K562 (cell line): ENCODE measurements around the gene GLYATL1. TPM values are rescaled to one million over a fixed set of nuclear protein-coding genes. Genes with fewer than 3 reads are reported as not detected.

Source experiments
- ATAC-seq: fragments of 200-7000 bp; cut with Tn5 transposase; 3 replicates; pipeline ENCODE4 v1.9.1; 2020; ENCODE audit warnings: moderate library complexity
- BruUV-seq: library from RNA; stranded (reverse); fragments of 400-500 nt; replicated peaks from 2 replicates; lab custom pipeline; 2021; lab: Mats Ljungman, UMichigan
- CTCF ChIA-PET: fragments of 300-600 bp; formaldehyde crosslinking; extraction: SDS; loops from one replicate; lab custom pipeline; 2021; ENCODE audit warnings: low intra/inter-chr PET ratio; lab: Yijun Ruan, JAX
- POLR2A ChIA-PET: fragments of 300-600, 350-650 bp; sonication (Branson Sonifier 250); formaldehyde crosslinking; extraction: SDS; loops from one replicate; lab custom pipeline; 2021; ENCODE audit warnings: antibody characterized with exemption, inconsistent platforms; lab: Yijun Ruan, JAX
- DNase-seq, 4 experiments: peaks; one replicate each; pipeline versions ENCODE4 v3.0.0 to v3.0.0-alpha.2; 2011 to 2018; ENCODE audit warnings: low spot score in 3 of 4, mixed read lengths in 3 of 4; ENCODE audit errors: extremely low read depth in 1 of 4
- FAIRE-seq: peaks from 2 replicates; lab custom pipeline; 2011; peaks lifted over from hg19 to GRCh38; lab: Jason Lieb, UNC
- H2AFZ ChIP-seq: 2 replicates; pipeline ENCODE4 v1.6.0; 2011; ENCODE audit warnings: low read depth, low read length, control low read depth, inconsistent platforms
- H3K27ac ChIP-seq: fragments of 200-600 bp; 3 replicates; pipeline ENCODE4 v1.8.0; 2011; ENCODE audit warnings: low read depth, mild to moderate bottlenecking, control low read depth, inconsistent platforms, low read length, moderate library complexity, mixed read lengths; ENCODE audit errors: extremely low read depth
- H3K27me3 ChIP-seq, 2 experiments: fragments of 300-600 bp in 1 of 2; 2 replicates in 1 of 2; 3 replicates in 1 of 2; pipeline versions ENCODE4 v1.6.0 to v1.8.0; 2011; ENCODE audit warnings: inconsistent platforms in 2 of 2, low read length in 2 of 2, mild to moderate bottlenecking in 1 of 2, mixed read lengths in 1 of 2, moderate library complexity in 1 of 2; ENCODE audit not compliant: control insufficient read depth in 2 of 2, insufficient read depth in 2 of 2
- H3K36me3 ChIP-seq: fragments of 300-600 bp; 3 replicates; pipeline ENCODE4 v1.8.0; 2011; ENCODE audit warnings: mild to moderate bottlenecking, low read length, inconsistent platforms; ENCODE audit not compliant: control insufficient read depth, insufficient read depth
- H3K4me1 ChIP-seq, 2 experiments: fragments of 200-600 bp in 1 of 2; replicated peaks in 1 of 2; 2 replicates in 1 of 2; 3 replicates in 1 of 2; pipeline versions ENCODE4 v1.5.1 to v1.8.0; 2011; ENCODE audit warnings: inconsistent platforms in 2 of 2, low read length in 2 of 2, mild to moderate bottlenecking in 1 of 2, mixed read lengths in 1 of 2, moderate library complexity in 1 of 2; ENCODE audit not compliant: control insufficient read depth in 2 of 2, insufficient read depth in 2 of 2
- H3K4me2 ChIP-seq: 2 replicates; pipeline ENCODE4 v1.6.1; 2011; ENCODE audit warnings: low read length, control low read depth, inconsistent platforms, mixed read lengths; ENCODE audit not compliant: insufficient read depth
- H3K4me3 ChIP-seq: fragments of 200-600 bp; sonication (generic), shearing (Covaris generic); 2 replicates; pipeline ENCODE4 v1.5.1; 2016; ENCODE audit warnings: control low read depth, inconsistent platforms
- H3K79me2 ChIP-seq: fragments of 200-600 bp; 3 replicates; pipeline ENCODE4 v1.8.0; 2011; ENCODE audit warnings: low read length, inconsistent platforms; ENCODE audit not compliant: control insufficient read depth, insufficient read depth
- H3K9ac ChIP-seq, 2 experiments: 2 replicates each; pipeline versions ENCODE4 v1.6.0 to v1.6.1; 2011; ENCODE audit warnings: low read depth in 2 of 2, low read length in 2 of 2, control low read depth in 1 of 2, inconsistent platforms in 1 of 2, mild to moderate bottlenecking in 1 of 2, mixed read lengths in 1 of 2; ENCODE audit not compliant: insufficient read depth in 1 of 2
- H3K9me1 ChIP-seq: one replicate; pipeline ENCODE4 v1.6.0; 2011; ENCODE audit warnings: inconsistent platforms, mild to moderate bottlenecking, low read length, moderate library complexity; ENCODE audit not compliant: control insufficient read depth, insufficient read depth
- H3K9me3 ChIP-seq: replicated peaks from 2 replicates; pipeline ENCODE4 v1.5.1; 2011; ENCODE audit warnings: low read depth, low read length, inconsistent platforms; ENCODE audit not compliant: control insufficient read depth, insufficient read depth
- H4K20me1 ChIP-seq: replicated peaks from 2 replicates; pipeline ENCODE4 v1.6.1; 2011; ENCODE audit warnings: low read length, inconsistent platforms, mixed read lengths; ENCODE audit not compliant: control insufficient read depth, insufficient read depth
- GTF2F1 ChIP-seq: IDR thresholded peaks from 2 replicates; pipeline ENCODE4 v1.6.1; 2011; ENCODE audit warnings: low read depth, low read length, improper control_type of control experiment
- HEY1 ChIP-seq: fragments of 250-450 bp; sonication (Bioruptor Pico); IDR thresholded peaks from 2 replicates; pipeline ENCODE4 v1.5.0; 2020; ENCODE audit warnings: mild to moderate bottlenecking, moderate library complexity, borderline replicate concordance
- HNRNPUL1 ChIP-seq: fragments of 200-400 bp; formaldehyde crosslinking; IDR thresholded peaks from 2 replicates; pipeline ENCODE4 v1.6.1; 2017; ENCODE audit warnings: low read length
- KAT7 ChIP-seq: sonication (generic); formaldehyde crosslinking; IDR thresholded peaks from 2 replicates; pipeline ENCODE4 v1.8.0; 2022; ENCODE audit warnings: missing genetic modification reagents, mild to moderate bottlenecking, borderline replicate concordance
- TBP ChIP-seq: optimal IDR thresholded peaks from 2 replicates; pipeline ENCODE3; 2011; ENCODE audit warnings: low read depth, low read length, improper control_type of control experiment
- ZFPM2 ChIP-seq: fragments of 250-450 bp; sonication (Bioruptor Pico); IDR thresholded peaks from 2 replicates; pipeline ENCODE4 v1.5.1; 2022; ENCODE audit warnings: mild to moderate bottlenecking
- ZNF586 ChIP-seq: fragments of 450-650 bp; formaldehyde crosslinking; conservative IDR thresholded peaks from 2 replicates; pipeline ENCODE4 v1.4.0; 2020; ENCODE audit warnings: mild to moderate bottlenecking, moderate library complexity
- ZNF717 ChIP-seq: fragments of 250-450 bp; sonication (Bioruptor Pico); IDR thresholded peaks from 2 replicates; pipeline ENCODE4 v1.5.0; 2021
- WGBS: fragments of 100-300 bp; shearing (Covaris generic); methylation state at CpG from one replicate; pipeline ENCODE4 v1.1.6; 2016; ENCODE audit warnings: low coverage, mixed read lengths; ENCODE audit not compliant: insufficient coverage; ENCODE audit errors: missing lambda C conversion rate; 5-methylcytosine and 5-hydroxymethylcytosine counted together
- in situ Hi-C: fragments of 300-500 bp; cut with MboI; formaldehyde crosslinking; loops from 4 replicates; pipeline ENCODE4 v1.15.0; 2018; ENCODE audit warnings: inconsistent platforms, mixed read lengths
- intact Hi-C: fragments of 100-400 bp; cut with micrococcal nuclease; formaldehyde crosslinking; loops from 2 replicates; pipeline ENCODE4 v1.14.2; 2022
- polyA plus RNA-seq, 8 experiments: library from polyadenylated mRNA; depleted of rRNA in 4 of 8; stranded (reverse) in 5 of 8; unstranded in 3 of 8; fragments of >200 nt; fragmentation: Nextera tagmentation in 2 of 8; fragmentation: Illumina TruSeq in 1 of 8; extraction: Ambion mirVana in 2 of 8; extraction: Trizol in 1 of 8; gene quantifications; 2 replicates each; pipeline versions ENCODE4 v1.2.1 to v1.2.3, GENCODE V29; 2011 to 2014; ENCODE audit warnings: inconsistent platforms in 1 of 8, missing spikeins in 1 of 8
- total RNA-seq, 7 experiments: library from RNA; depleted of rRNA in 6 of 7; stranded (reverse); fragments of >200 nt in 6 of 7; fragmentation: Illumina TruSeq in 2 of 7; extraction: Trizol in 2 of 7; gene quantifications; 2 replicates each; pipeline versions ENCODE4 v1.2.1 to v1.2.3, GENCODE V29; 2011 to 2021; ENCODE audit warnings: low replicate concordance in 1 of 7
- TF ChIP-seq, protein P1 (sequence below), 2 experiments: fragments of 450-650 bp in 1 of 2; sonication (generic) in 1 of 2; formaldehyde crosslinking in 1 of 2; IDR thresholded peaks in 1 of 2; conservative IDR thresholded peaks in 1 of 2; 2 replicates each; pipeline versions ENCODE4 v1.6.1 to v1.8.1; 2016 to 2023; ENCODE audit warnings: mild to moderate bottlenecking in 2 of 2, moderate library complexity in 2 of 2, inconsistent platforms in 1 of 2, missing genetic modification reagents in 1 of 2

The GLYATL1 gene
- total and polyA plus RNA-seq, 9 of the 15 experiments (the other 6 are each of a cell fraction or from before 2014, with no cell fraction given): not detected

DNA sequence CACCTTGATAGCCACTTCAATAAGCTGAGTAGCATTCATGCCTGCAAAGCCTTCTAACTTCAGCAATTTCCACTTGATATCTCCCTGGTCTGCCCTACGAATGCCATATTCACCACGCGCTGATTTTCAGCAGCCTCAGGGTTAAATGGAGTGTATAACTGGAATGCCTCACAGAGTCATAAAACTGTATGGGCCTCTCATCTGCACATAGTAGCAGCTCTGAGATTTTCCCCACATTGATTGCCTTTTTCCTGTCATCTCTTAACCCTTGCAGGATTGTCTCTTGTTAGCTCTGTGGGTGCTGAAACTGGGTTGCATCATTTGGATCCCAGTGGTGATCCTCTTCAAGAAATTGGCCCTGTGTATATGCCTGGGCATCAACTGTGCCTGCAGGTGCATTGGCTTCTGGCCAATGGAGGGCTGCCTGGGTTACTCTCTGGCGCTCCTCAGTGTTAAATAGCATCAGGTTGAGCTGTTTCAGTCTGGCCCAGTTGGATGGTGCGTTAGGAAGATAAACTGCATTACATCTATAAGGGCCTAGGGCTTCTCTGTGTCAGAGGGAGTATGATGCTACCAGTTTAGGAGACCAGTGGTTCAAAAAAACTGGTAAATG, 17.4 kb upstream of the GLYATL1 start:
- WGBS: 1% methylated on average over 5 of the region's 5 CpGs
- BruUV-seq: no TSS peak
- no peak for TF ChIP-seq ZFPM2
- no peak for TF ChIP-seq GTF2F1
- no peak for TF ChIP-seq HNRNPUL1
- TF ChIP-seq ZNF717 (CRISPR knock-in tag): no peak
- no peak for TF ChIP-seq ZNF586 (CRISPR knock-in tag)
- TF ChIP-seq KAT7: no peak
- TF ChIP-seq, protein P1, sequence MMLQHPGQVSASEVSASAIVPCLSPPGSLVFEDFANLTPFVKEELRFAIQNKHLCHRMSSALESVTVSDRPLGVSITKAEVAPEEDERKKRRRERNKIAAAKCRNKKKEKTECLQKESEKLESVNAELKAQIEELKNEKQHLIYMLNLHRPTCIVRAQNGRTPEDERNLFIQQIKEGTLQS (IDR thresholded peaks at IDR 0.05): no peak
- TF ChIP-seq, protein P1 (CRISPR knock-in tag; conservative IDR thresholded peaks at IDR 0.05): no peak
- TF ChIP-seq TBP: no peak
- no peak for TF ChIP-seq HEY1 (CRISPR knock-in tag)
- in situ Hi-C loops: no loop called here
- POLR2A ChIA-PET: no interaction called here
- no peaks in the 10 kb centered on the region for H3K36me3 ChIP-seq
- DNase-seq (no peak), FAIRE-seq (no peak), ATAC-seq (no peak)
- H3K9me3 ChIP-seq: no peaks in the 10 kb centered on the region
- no peaks in the 10 kb centered on the region for H3K9me1 ChIP-seq
- H2AFZ ChIP-seq: no peak overlapping the region
- no peaks in the 10 kb centered on the region for H3K4me1 ChIP-seq
- no peak overlapping the region for H3K9ac ChIP-seq
- no peak overlapping the region for H3K4me3 ChIP-seq
- no peak overlapping the region for H3K4me2 ChIP-seq
- H3K27me3 ChIP-seq: no peaks in the 10 kb centered on the region
- intact Hi-C loops: no loop called here
- no peaks in the 10 kb centered on the region for H3K79me2 ChIP-seq
- no peaks in the 10 kb centered on the region for H4K20me1 ChIP-seq
- H3K27ac ChIP-seq: no peak overlapping the region
- CTCF ChIA-PET: no interaction called here
